ENCODE data around the gene ZFAND5.

The ZFAND5 gene

DNA sequence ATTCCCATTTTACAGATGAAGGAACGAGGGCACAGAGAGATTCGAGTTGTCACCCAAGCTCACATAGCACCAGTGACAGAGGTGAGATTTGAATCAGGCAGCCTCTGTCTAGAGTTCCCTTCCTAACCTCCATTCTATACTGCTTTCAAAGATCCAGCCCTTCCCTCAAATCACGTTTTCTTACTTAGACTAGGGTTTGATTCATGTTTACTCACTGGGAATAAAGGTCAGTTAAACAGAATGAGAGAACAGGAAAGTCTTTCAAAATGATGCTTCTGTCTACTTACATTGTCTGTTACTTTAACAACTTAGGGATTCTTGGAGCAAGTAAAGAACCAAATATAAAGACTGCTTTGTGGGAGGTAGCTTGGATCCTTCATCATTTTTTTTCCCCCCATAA lies 40.0 kb downstream of the ZFAND5 start:
- no peak overlapping the region for H3K27ac ChIP-seq (ENCODE audit: low read depth, low read length)
- no peak overlapping the region for H3K4me3 ChIP-seq (ENCODE audit: low read depth, low read length)
- no peaks in the 10 kb centered on the region for H3K27me3 ChIP-seq (ENCODE audit: control insufficient read depth, insufficient read depth, low read length)
- peaks cover 15% of the 10 kb centered on the region for H3K9me3 ChIP-seq (ENCODE audit: control insufficient read depth, insufficient read depth, low read length)
- no peak overlapping the region for H3K9ac ChIP-seq (ENCODE audit: low read depth, low read length)
- H3K36me3 ChIP-seq (ENCODE audit: control insufficient read depth, insufficient read depth, low read length), result no peaks in the 10 kb centered on the region
- no peaks in the 10 kb centered on the region for H3K4me1 ChIP-seq (ENCODE audit: control insufficient read depth, insufficient read depth, low read length)

GRCh38 chr9:72322678-72323077 lies 42.3 kb downstream of the ZFAND5 start:
- H3K27ac ChIP-seq (ENCODE audit: low read depth, low read length), result no peak overlapping the region
- no peaks in the 10 kb centered on the region for H3K36me3 ChIP-seq (ENCODE audit: control insufficient read depth, insufficient read depth, low read length)
- peaks cover 15% of the 10 kb centered on the region for H3K9me3 ChIP-seq (ENCODE audit: control insufficient read depth, insufficient read depth, low read length)

DNA sequence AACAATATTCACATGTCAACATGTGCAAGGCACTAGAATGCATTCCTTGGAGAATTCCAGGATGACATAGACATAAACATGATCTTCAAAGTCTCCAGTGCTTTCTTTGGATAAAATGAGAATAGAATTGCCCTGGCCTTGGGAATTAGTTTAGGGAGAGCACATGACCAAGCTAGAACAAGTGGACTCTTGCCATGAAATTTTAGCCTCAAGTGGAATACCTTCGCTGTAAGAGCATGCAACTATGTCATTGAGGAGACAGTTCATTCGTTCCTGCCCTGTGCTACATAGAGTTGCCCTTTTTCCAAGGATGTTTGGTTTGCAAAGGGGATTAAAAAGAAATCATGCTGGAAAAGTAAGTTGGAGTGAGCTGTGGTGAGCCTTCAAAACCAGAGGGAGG lies 42.7 kb downstream of the ZFAND5 start:
- H3K27ac ChIP-seq (ENCODE audit: low read depth, low read length), result no peak overlapping the region
- H3K9ac ChIP-seq (ENCODE audit: low read depth, low read length), result no peak overlapping the region
- H3K9me3 ChIP-seq (ENCODE audit: control insufficient read depth, insufficient read depth, low read length), result peaks cover 15% of the 10 kb centered on the region
- no peaks in the 10 kb centered on the region for H3K27me3 ChIP-seq (ENCODE audit: control insufficient read depth, insufficient read depth, low read length)
- H3K4me1 ChIP-seq (ENCODE audit: control insufficient read depth, insufficient read depth, low read length), result no peaks in the 10 kb centered on the region
- no peaks in the 10 kb centered on the region for H3K36me3 ChIP-seq (ENCODE audit: control insufficient read depth, insufficient read depth, low read length)
- no peak overlapping the region for H3K4me3 ChIP-seq (ENCODE audit: low read depth, low read length)

More at GRCh38 chr9:72322678-72323077, 42.3 kb downstream of the ZFAND5 start:
- no peak overlapping the region for H3K9ac ChIP-seq (ENCODE audit: low read depth, low read length)
- H3K4me3 ChIP-seq (ENCODE audit: low read depth, low read length), result no peak overlapping the region
- no peaks in the 10 kb centered on the region for H3K27me3 ChIP-seq (ENCODE audit: control insufficient read depth, insufficient read depth, low read length)
- no peaks in the 10 kb centered on the region for H3K4me1 ChIP-seq (ENCODE audit: control insufficient read depth, insufficient read depth, low read length)

- H3K36me3 ChIP-seq (ENCODE audit: control insufficient read depth, insufficient read depth, low read length), result no peaks in the 10 kb centered on the region
- peak overlapping the region; percentile 3 for H3K27ac ChIP-seq (ENCODE audit: low read depth, low read length)
- peaks cover 24% of the 10 kb centered on the region for H3K4me1 ChIP-seq (ENCODE audit: control insufficient read depth, insufficient read depth, low read length)
- no peak overlapping the region for H3K9ac ChIP-seq (ENCODE audit: low read depth, low read length)
- H3K27me3 ChIP-seq (ENCODE audit: control insufficient read depth, insufficient read depth, low read length), result no peaks in the 10 kb centered on the region
- H3K9me3 ChIP-seq (ENCODE audit: control insufficient read depth, insufficient read depth, low read length), result no peaks in the 10 kb centered on the region
- H3K4me3 ChIP-seq (ENCODE audit: low read depth, low read length), result no peak overlapping the region
These were observed 49.3 kb downstream of the ZFAND5 start for GRCh38 chr9:72315510-72316311.

DNA sequence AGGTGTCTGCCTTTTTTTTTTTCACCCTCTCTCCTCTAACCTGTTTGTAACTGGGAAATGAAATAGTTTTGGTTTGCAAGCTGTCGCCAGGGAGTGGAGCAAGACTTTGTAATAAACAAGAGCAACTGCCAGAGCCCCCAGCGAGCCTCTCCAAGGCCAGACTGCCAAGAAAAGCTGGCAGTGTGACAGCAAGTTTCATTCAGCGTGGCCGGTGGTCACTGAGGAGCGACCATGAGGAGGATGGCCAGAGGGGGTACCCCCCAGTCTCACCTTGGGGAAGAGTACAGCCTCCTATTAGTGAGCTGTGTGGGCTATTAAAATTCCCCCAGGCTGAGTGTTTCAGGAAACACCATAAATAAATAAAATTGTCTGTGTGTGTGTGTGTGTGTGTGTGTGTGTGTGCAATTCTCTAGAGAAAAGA lies 49.9 kb downstream of the ZFAND5 start:
- no peak overlapping the region for H3K9ac ChIP-seq (ENCODE audit: low read depth, low read length)
- H3K27me3 ChIP-seq (ENCODE audit: control insufficient read depth, insufficient read depth, low read length), result no peaks in the 10 kb centered on the region
- peaks cover 24% of the 10 kb centered on the region for H3K4me1 ChIP-seq (ENCODE audit: control insufficient read depth, insufficient read depth, low read length)
- no peak overlapping the region for H3K27ac ChIP-seq (ENCODE audit: low read depth, low read length)
- H3K9me3 ChIP-seq (ENCODE audit: control insufficient read depth, insufficient read depth, low read length), result no peaks in the 10 kb centered on the region
- H3K4me3 ChIP-seq (ENCODE audit: low read depth, low read length), result no peak overlapping the region
- no peaks in the 10 kb centered on the region for H3K36me3 ChIP-seq (ENCODE audit: control insufficient read depth, insufficient read depth, low read length)

DNA sequence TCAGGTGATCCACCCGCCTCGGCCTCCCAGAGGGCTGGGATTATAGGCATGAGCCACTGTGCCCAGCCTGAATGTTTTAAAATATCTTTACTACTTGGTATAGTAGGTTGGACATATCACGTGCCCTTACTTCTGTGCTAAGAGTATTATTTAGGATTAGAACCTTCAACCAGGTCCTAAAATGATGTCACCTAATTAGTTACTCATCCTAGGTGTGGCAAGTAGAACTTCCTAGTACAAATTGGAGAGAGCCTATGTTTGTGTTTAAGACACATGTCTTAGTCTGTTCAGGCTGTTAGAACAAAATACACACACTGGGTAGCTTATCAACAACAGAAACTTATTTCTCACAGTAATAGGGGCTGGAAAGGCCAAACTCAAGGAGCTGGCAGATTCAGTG lies 51.5 kb downstream of the ZFAND5 start:
- Histone ChIP-seq H3K9me3 (ENCODE audit: control insufficient read depth, insufficient read depth, low read length) (no peaks in the 10 kb centered on the region), H3K4me3 (ENCODE audit: low read depth, low read length) (no peak overlapping the region), H3K9ac (ENCODE audit: low read depth, low read length) (no peak overlapping the region), H3K27me3 (ENCODE audit: control insufficient read depth, insufficient read depth, low read length) (no peaks in the 10 kb centered on the region), H3K36me3 (ENCODE audit: control insufficient read depth, insufficient read depth, low read length) (no peaks in the 10 kb centered on the region), H3K27ac (ENCODE audit: low read depth, low read length) (no peak overlapping the region), H3K4me1 (ENCODE audit: control insufficient read depth, insufficient read depth, low read length) (peaks cover 24% of the 10 kb centered on the region)

GRCh38 chr9:72312386-72312987 lies 52.5 kb downstream of the ZFAND5 start:
- H3K36me3 ChIP-seq (ENCODE audit: control insufficient read depth, insufficient read depth, low read length), result no peaks in the 10 kb centered on the region
- no peak overlapping the region for H3K4me3 ChIP-seq (ENCODE audit: low read depth, low read length)
- H3K9me3 ChIP-seq (ENCODE audit: control insufficient read depth, insufficient read depth, low read length), result no peaks in the 10 kb centered on the region
- no peak overlapping the region for H3K27ac ChIP-seq (ENCODE audit: low read depth, low read length)
- no peaks in the 10 kb centered on the region for H3K27me3 ChIP-seq (ENCODE audit: control insufficient read depth, insufficient read depth, low read length)
- H3K9ac ChIP-seq (ENCODE audit: low read depth, low read length), result no peak overlapping the region
- H3K4me1 ChIP-seq (ENCODE audit: control insufficient read depth, insufficient read depth, low read length), result peaks cover 24% of the 10 kb centered on the region

DNA sequence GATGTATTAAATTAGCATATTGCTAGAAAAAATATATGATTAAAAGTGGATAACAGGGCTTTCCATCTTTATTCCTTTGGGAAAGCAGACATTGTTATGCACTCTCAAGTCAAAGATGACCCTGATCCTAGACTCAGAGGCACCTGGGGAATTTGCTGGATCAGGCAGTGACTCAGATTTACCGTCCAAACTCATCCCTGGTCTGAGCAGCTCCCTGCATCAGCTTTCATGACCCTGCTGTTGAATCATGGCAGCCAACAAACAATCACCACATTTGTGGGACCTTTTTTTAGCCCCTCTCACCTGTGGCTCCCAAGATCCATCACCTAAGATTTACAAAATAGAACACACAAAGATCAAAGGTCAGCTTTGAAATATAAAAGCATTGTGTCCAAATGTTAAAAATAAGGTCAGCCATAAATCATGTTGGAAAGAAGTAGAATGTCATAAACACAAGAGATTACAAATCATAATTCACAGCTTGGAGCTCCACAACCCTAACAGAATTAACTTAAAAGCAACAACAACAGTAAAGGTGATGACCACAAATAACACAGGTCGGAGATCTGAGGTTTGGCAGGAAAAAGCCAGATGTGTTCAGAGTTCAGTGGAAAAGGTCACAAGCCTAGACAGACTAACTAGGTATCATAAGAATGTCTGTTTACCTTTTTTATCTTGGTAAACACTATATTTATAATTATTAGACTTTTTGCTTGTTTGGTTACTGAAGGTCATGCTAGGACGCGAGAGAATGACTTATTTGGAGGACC lies 55.5 kb downstream of the ZFAND5 start:
- Histone ChIP-seq H3K9me3 (ENCODE audit: control insufficient read depth, insufficient read depth, low read length) (no peaks in the 10 kb centered on the region), H3K9ac (ENCODE audit: low read depth, low read length) (no peak overlapping the region), H3K4me3 (ENCODE audit: low read depth, low read length) (no peak overlapping the region), H3K27me3 (ENCODE audit: control insufficient read depth, insufficient read depth, low read length) (no peaks in the 10 kb centered on the region), H3K36me3 (ENCODE audit: control insufficient read depth, insufficient read depth, low read length) (no peaks in the 10 kb centered on the region), H3K27ac (ENCODE audit: low read depth, low read length) (no peak overlapping the region), H3K4me1 (ENCODE audit: control insufficient read depth, insufficient read depth, low read length) (peaks cover 2% of the 10 kb centered on the region)

DNA sequence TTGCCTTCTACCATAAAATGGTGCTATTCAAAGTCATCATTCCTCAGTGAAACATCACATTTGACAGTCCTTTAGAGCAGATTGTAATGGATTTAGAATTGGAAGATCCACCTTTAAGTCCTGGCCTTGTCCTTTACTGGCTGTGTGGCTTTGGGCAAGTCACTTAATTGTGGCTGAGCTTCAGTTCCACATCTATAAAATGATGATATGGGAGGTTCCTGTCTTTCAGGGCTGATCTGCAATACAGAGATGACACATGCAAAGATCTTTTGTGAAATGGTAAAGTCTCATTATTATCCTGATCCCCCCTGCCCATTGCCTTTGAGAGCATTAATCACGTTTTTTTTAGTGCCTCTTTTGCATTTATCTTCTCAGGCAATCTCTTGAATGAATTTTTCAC lies 58.2 kb downstream of the ZFAND5 start:
- Histone ChIP-seq H3K4me1 (ENCODE audit: control insufficient read depth, insufficient read depth, low read length) (no peaks in the 10 kb centered on the region), H3K4me3 (ENCODE audit: low read depth, low read length) (no peak overlapping the region), H3K27ac (ENCODE audit: low read depth, low read length) (no peak overlapping the region), H3K27me3 (ENCODE audit: control insufficient read depth, insufficient read depth, low read length) (no peaks in the 10 kb centered on the region), H3K9ac (ENCODE audit: low read depth, low read length) (no peak overlapping the region), H3K36me3 (ENCODE audit: control insufficient read depth, insufficient read depth, low read length) (no peaks in the 10 kb centered on the region), H3K9me3 (ENCODE audit: control insufficient read depth, insufficient read depth, low read length) (no peaks in the 10 kb centered on the region)

- Histone ChIP-seq H3K9ac (ENCODE audit: low read depth, low read length) (no peak overlapping the region), H3K4me1 (ENCODE audit: control insufficient read depth, insufficient read depth, low read length) (no peaks in the 10 kb centered on the region), H3K4me3 (ENCODE audit: low read depth, low read length) (no peak overlapping the region), H3K9me3 (ENCODE audit: control insufficient read depth, insufficient read depth, low read length) (no peaks in the 10 kb centered on the region), H3K27me3 (ENCODE audit: control insufficient read depth, insufficient read depth, low read length) (no peaks in the 10 kb centered on the region), H3K27ac (ENCODE audit: low read depth, low read length) (no peak overlapping the region), H3K36me3 (ENCODE audit: control insufficient read depth, insufficient read depth, low read length) (no peaks in the 10 kb centered on the region)
These were observed 59.3 kb downstream of the ZFAND5 start for GRCh38 chr9:72305707-72306106.

- H3K9ac ChIP-seq (ENCODE audit: low read depth, low read length), result no peak overlapping the region
- H3K36me3 ChIP-seq (ENCODE audit: control insufficient read depth, insufficient read depth, low read length), result no peaks in the 10 kb centered on the region
- H3K27ac ChIP-seq (ENCODE audit: low read depth, low read length), result no peak overlapping the region
- H3K4me3 ChIP-seq (ENCODE audit: low read depth, low read length), result no peak overlapping the region
- no peaks in the 10 kb centered on the region for H3K4me1 ChIP-seq (ENCODE audit: control insufficient read depth, insufficient read depth, low read length)
- no peaks in the 10 kb centered on the region for H3K27me3 ChIP-seq (ENCODE audit: control insufficient read depth, insufficient read depth, low read length)
- H3K9me3 ChIP-seq (ENCODE audit: control insufficient read depth, insufficient read depth, low read length), result no peaks in the 10 kb centered on the region
These were observed 59.9 kb downstream of the ZFAND5 start for GRCh38 chr9:72305102-72305546.
